GM19099 (cell line): Measurements from ENCODE around the gene OSBPL3.

Experiments used
- POLR2A ChIP-seq: IDR thresholded peaks from 3 replicates; pipeline ENCODE4 v1.6.1; 2011; ENCODE audit warnings: low read depth; ENCODE audit not compliant: insufficient read length; ENCODE audit errors: extremely low read depth

Gene OSBPL3

GRCh38 chr7:24817339-24817738 is 162.6 kb downstream of the OSBPL3 start:
- TF ChIP-seq POLR2A, result no peak

- TF ChIP-seq POLR2A, result no peak
Measured at GRCh38 chr7:24816868-24817267, 163.1 kb downstream of the OSBPL3 start.

GRCh38 chr7:24812305-24812945 is 167.6 kb downstream of the OSBPL3 start:
- TF ChIP-seq POLR2A, result no peak

GRCh38 chr7:24808518-24808917 is 171.5 kb downstream of the OSBPL3 start:
- no peak for TF ChIP-seq POLR2A

GRCh38 chr7:24802300-24802699 is 177.7 kb downstream of the OSBPL3 start:
- no peak for TF ChIP-seq POLR2A

GRCh38 chr7:24801883-24802282 is 178.1 kb downstream of the OSBPL3 start:
- no peak for TF ChIP-seq POLR2A

GRCh38 chr7:24800667-24801066 is 179.3 kb downstream of the OSBPL3 start:
- TF ChIP-seq POLR2A, result no peak

GRCh38 chr7:24800073-24800472 is 179.9 kb downstream of the OSBPL3 start:
- no peak for TF ChIP-seq POLR2A

GRCh38 chr7:24799506-24799905 is 180.5 kb downstream of the OSBPL3 start:
- no peak for TF ChIP-seq POLR2A

GRCh38 chr7:24798261-24798660 is 181.7 kb downstream of the OSBPL3 start:
- TF ChIP-seq POLR2A, result no peak

- no peak for TF ChIP-seq POLR2A
Measured at GRCh38 chr7:24797270-24797669, 182.7 kb downstream of the OSBPL3 start.

- no peak for TF ChIP-seq POLR2A
Measured at GRCh38 chr7:24795407-24795767, 184.6 kb downstream of the OSBPL3 start.

GRCh38 chr7:24793982-24794648 is 185.9 kb downstream of the OSBPL3 start:
- no peak for TF ChIP-seq POLR2A

GRCh38 chr7:24788961-24789576 is 190.9 kb downstream of the OSBPL3 start:
- TF ChIP-seq POLR2A, result no peak

- TF ChIP-seq POLR2A, result no peak
Measured at GRCh38 chr7:24788075-24788474, 191.9 kb downstream of the OSBPL3 start.

- TF ChIP-seq POLR2A, result no peak
Measured at GRCh38 chr7:24786941-24787340, 193.0 kb downstream of the OSBPL3 start.
